PC-9 (cell line): ENCODE data around the gene SFTA2. TPM values are rescaled to one million over a fixed set of nuclear protein-coding genes. Genes with fewer than 3 reads are reported as not detected.

ENCODE experiments used
- BruUV-seq: library from RNA; stranded (reverse); fragments of 400-500 nt; replicated peaks from 2 replicates; lab custom pipeline; 2021; lab: Mats Ljungman, UMichigan
- CTCF ChIA-PET: fragments of 300-600 bp; sonication (Branson Sonifier 250); formaldehyde crosslinking; loops from one replicate; lab custom pipeline; 2022; ENCODE audit warnings: antibody characterized with exemption; lab: Charles Lee
- POLR2A ChIA-PET: fragments of 300-600 bp; sonication (Branson Sonifier 250); formaldehyde crosslinking; loops from one replicate; lab custom pipeline; 2022; ENCODE audit warnings: antibody characterized with exemption; ENCODE audit not compliant: unreplicated experiment; lab: Charles Lee
- DNase-seq, 2 experiments: peaks; one replicate each; pipeline versions ENCODE4 v3.0.0 to v3.0.0-alpha.2; 2015 to 2022; ENCODE audit warnings: mixed read lengths in 1 of 2
- H2AFZ ChIP-seq: fragments of 200-600 bp; sonication (generic); 2 replicates; pipeline ENCODE4 v1.8.1; 2017; ENCODE audit warnings: antibody characterized with exemption
- H3F3A ChIP-seq: fragments of 200-600 bp; sonication (generic); 2 replicates; pipeline ENCODE4 v1.8.1; 2017; ENCODE audit warnings: antibody characterized with exemption, mild to moderate bottlenecking, low read depth; ENCODE audit not compliant: insufficient read depth
- H3K27ac ChIP-seq: fragments of 200-600 bp; sonication (generic); 2 replicates; pipeline ENCODE4 v1.6.1; 2016; ENCODE audit warnings: mixed run types
- H3K27me3 ChIP-seq: fragments of 200-600 bp; sonication (generic); 2 replicates; pipeline ENCODE4 v1.6.1; 2016; ENCODE audit warnings: low read depth, mixed run types; ENCODE audit not compliant: insufficient read depth
- H3K36me3 ChIP-seq: fragments of 200-600 bp; sonication (generic); 2 replicates; pipeline ENCODE4 v1.6.1; 2016; ENCODE audit warnings: low read depth, mixed run types
- H3K4me1 ChIP-seq: fragments of 200-600 bp; sonication (generic); replicated peaks from 2 replicates; pipeline ENCODE4 v1.6.1; 2016; ENCODE audit warnings: mixed run types; ENCODE audit not compliant: insufficient read depth
- H3K4me2 ChIP-seq: fragments of 200-600 bp; sonication (generic); 2 replicates; pipeline ENCODE4 v1.6.1; 2017; ENCODE audit warnings: mixed run types
- H3K4me3 ChIP-seq: fragments of 200-600 bp; sonication (generic); 2 replicates; pipeline ENCODE4 v1.6.1; 2016; ENCODE audit warnings: mixed run types
- H3K79me2 ChIP-seq: fragments of 200-600 bp; sonication (generic); 2 replicates; pipeline ENCODE4 v1.6.1; 2017; ENCODE audit warnings: low read depth, mixed run types
- H3K9me2 ChIP-seq: fragments of 200-600 bp; sonication (generic); 2 replicates; pipeline ENCODE4 v1.8.1; 2017; ENCODE audit warnings: mild to moderate bottlenecking; ENCODE audit not compliant: insufficient read depth
- H3K9me3 ChIP-seq: fragments of 200-600 bp; sonication (generic); 2 replicates; pipeline ENCODE4 v1.8.1; 2016; ENCODE audit warnings: low read depth; ENCODE audit not compliant: insufficient read depth
- H4K20me1 ChIP-seq: fragments of 200-600 bp; sonication (generic); 2 replicates; pipeline ENCODE4 v1.8.1; 2017; ENCODE audit not compliant: insufficient read depth
- CTCF ChIP-seq: fragments of 200-600 bp; sonication (generic); conservative IDR thresholded peaks from 2 replicates; pipeline ENCODE4 v1.6.1; 2017; ENCODE audit warnings: mixed run types, antibody characterized with exemption, mild to moderate bottlenecking, moderate library complexity
- EZH2 ChIP-seq: fragments of 200-600 bp; sonication (generic); IDR thresholded peaks from 2 replicates; pipeline ENCODE4 v1.8.0; 2017; ENCODE audit warnings: antibody characterized with exemption, low read depth
- intact Hi-C: fragments of 100-400 bp; cut with micrococcal nuclease; formaldehyde crosslinking; loops from one replicate; pipeline ENCODE4 v1.10.0; 2022; ENCODE audit not compliant: unreplicated experiment
- total RNA-seq: library from RNA; stranded (reverse); gene quantifications from 2 replicates; pipeline ENCODE4 v1.2.3, GENCODE V29; 2021

The SFTA2 gene
- total RNA-seq, 1 experiment from 2014 or later = 0.72 TPM

GRCh38 chr6:30894935-30895334 lies 37.0 kb downstream of the SFTA2 start:
- Histone ChIP-seq H3F3A (peaks cover 20% of the 10 kb centered on the region), H4K20me1 (peaks cover 8% of the 10 kb centered on the region; the same call in 1 of the 2 replicates), H3K27ac (no peak overlapping the region), H3K4me3 (no peak overlapping the region), H3K9me3 (no peaks in the 10 kb centered on the region), H3K27me3 (no peaks in the 10 kb centered on the region), H3K4me2 (no peak overlapping the region), H3K4me1 (no peaks in the 10 kb centered on the region), H2AFZ (no peak overlapping the region), H3K79me2 (peaks cover 6% of the 10 kb centered on the region; the same call in 1 of the 2 replicates), H3K9me2 (no peaks in the 10 kb centered on the region), H3K36me3 (peaks cover 30% of the 10 kb centered on the region)
- ChIA-PET POLR2A (no interaction called here), CTCF (interaction anchor here (0.8 kb wide), 1 partner anchor 13 kb away, joined by 3 read pairs; the partner anchor contains the start of gene GTF2H4)
- intact Hi-C loops = no loop called here
- TF ChIP-seq EZH2 = no peak
- TF ChIP-seq CTCF = no peak
- BruUV-seq = no TSS peak
- DNase-seq = no peak

- Histone ChIP-seq H3K79me2 (peaks cover 10% of the 10 kb centered on the region; the same call in 1 of the 2 replicates), H3K36me3 (peaks cover 34% of the 10 kb centered on the region), H3K4me1 (no peaks in the 10 kb centered on the region), H3K4me2 (no peak overlapping the region), H3F3A (peaks cover 14% of the 10 kb centered on the region), H4K20me1 (peaks cover 14% of the 10 kb centered on the region), H2AFZ (no peak overlapping the region), H3K27ac (no peak overlapping the region), H3K9me3 (no peaks in the 10 kb centered on the region), H3K9me2 (no peaks in the 10 kb centered on the region), H3K27me3 (no peaks in the 10 kb centered on the region), H3K4me3 (no peak overlapping the region)
- BruUV-seq = no TSS peak
- POLR2A ChIA-PET = no interaction called here
- TF ChIP-seq EZH2 (no peak), CTCF (no peak)
- intact Hi-C loops = no loop called here
- no peak for DNase-seq
- CTCF ChIA-PET = interaction anchor here (0.8 kb wide), 1 partner anchor 13 kb away, joined by 3 read pairs; the partner anchor contains the start of gene GTF2H4
Observed at GRCh38 chr6:30894381-30894780, 37.6 kb downstream of the SFTA2 start.

GRCh38 chr6:30893666-30894065 lies 38.3 kb downstream of the SFTA2 start:
- Histone ChIP-seq H3K27me3 (no peaks in the 10 kb centered on the region), H3K4me3 (no peak overlapping the region), H4K20me1 (peaks cover 21% of the 10 kb centered on the region), H3K36me3 (peaks cover 38% of the 10 kb centered on the region), H3K9me2 (no peaks in the 10 kb centered on the region), H3F3A (peaks cover 13% of the 10 kb centered on the region), H3K79me2 (peaks cover 17% of the 10 kb centered on the region), H3K9me3 (no peaks in the 10 kb centered on the region), H3K4me2 (no peak overlapping the region), H2AFZ (no peak overlapping the region), H3K27ac (no peak overlapping the region), H3K4me1 (no peaks in the 10 kb centered on the region)
- POLR2A ChIA-PET = no interaction called here
- DNase-seq = no peak
- intact Hi-C loops = no loop called here
- TF ChIP-seq CTCF = no peak
- no peak for TF ChIP-seq EZH2
- CTCF ChIA-PET = no interaction called here
- no TSS peak for BruUV-seq
